OCI-LY7 (cell line): ENCODE data around the gene ZCCHC8. TPM values are rescaled to one million over a fixed set of nuclear protein-coding genes. Genes with fewer than 3 reads are reported as not detected.

Source experiments
- BruUV-seq: library from RNA; stranded (reverse); fragments of 400-500 nt; replicated peaks from 2 replicates; lab custom pipeline; 2021; lab: Mats Ljungman, UMichigan
- CTCF ChIA-PET: fragments of 300-600 bp; sonication (Branson Sonifier 250); formaldehyde crosslinking; loops from one replicate; lab custom pipeline; 2022; ENCODE audit warnings: antibody characterized with exemption; ENCODE audit not compliant: unreplicated experiment; lab: Charles Lee
- POLR2A ChIA-PET: fragments of 300-600 bp; sonication (Branson Sonifier 250); formaldehyde crosslinking; loops from one replicate; lab custom pipeline; 2022; ENCODE audit warnings: antibody characterized with exemption; lab: Charles Lee
- DNase-seq: peaks from one replicate; pipeline ENCODE4 v3.0.0-alpha.2; 2015; ENCODE audit warnings: low spot score
- H2AFZ ChIP-seq: fragments of 200-600 bp; sonication (generic), shearing (Covaris generic); 2 replicates; pipeline ENCODE4 v1.6.1; 2014; ENCODE audit warnings: mild to moderate bottlenecking, antibody characterized with exemption, low read length, moderate library complexity
- H3K27ac ChIP-seq: fragments of 200-600 bp; sonication (generic); 2 replicates; pipeline ENCODE4 v1.5.1; 2014; ENCODE audit warnings: mixed run types, low read depth, mild to moderate bottlenecking, moderate library complexity, low read length, inconsistent platforms; ENCODE audit not compliant: poor library complexity, severe bottlenecking
- H3K36me3 ChIP-seq: fragments of 200-600 bp; sonication (generic); 2 replicates; pipeline ENCODE4 v1.6.1; 2014; ENCODE audit warnings: mild to moderate bottlenecking, antibody characterized with exemption, low read length, moderate library complexity, mixed read lengths; ENCODE audit not compliant: insufficient read depth
- H3K4me1 ChIP-seq: fragments of 200-600 bp; sonication (generic); 2 replicates; pipeline ENCODE4 v1.5.1; 2014; ENCODE audit warnings: mild to moderate bottlenecking, low read length; ENCODE audit not compliant: insufficient read depth, poor library complexity, severe bottlenecking
- H3K4me2 ChIP-seq: fragments of 200-600 bp; sonication (generic); 2 replicates; pipeline ENCODE4 v1.6.1; 2014; ENCODE audit warnings: mild to moderate bottlenecking, low read length
- H3K4me3 ChIP-seq: fragments of 200-600 bp; sonication (generic); 2 replicates; pipeline ENCODE4 v1.5.1; 2014; ENCODE audit warnings: mild to moderate bottlenecking, low read depth, low read length; ENCODE audit not compliant: poor library complexity, severe bottlenecking
- H3K79me2 ChIP-seq: fragments of 200-600 bp; sonication (generic); 2 replicates; pipeline ENCODE4 v1.6.1; 2016; ENCODE audit warnings: low read depth, mild to moderate bottlenecking, low read length, moderate library complexity, mixed read lengths; ENCODE audit not compliant: insufficient read depth
- H3K9me2 ChIP-seq: fragments of 200-600 bp; sonication (generic); 2 replicates; pipeline ENCODE4 v1.6.1; 2016; ENCODE audit warnings: mild to moderate bottlenecking, low read length, mixed read lengths; ENCODE audit not compliant: insufficient read depth
- H3K9me3 ChIP-seq: fragments of 200-600 bp; sonication (generic); 2 replicates; pipeline ENCODE4 v1.6.1; 2014; ENCODE audit warnings: mild to moderate bottlenecking, mixed run types, low read length, mixed read lengths
- H4K20me1 ChIP-seq: fragments of 200-600 bp; sonication (generic); 2 replicates; pipeline ENCODE4 v1.6.1; 2014; ENCODE audit warnings: mild to moderate bottlenecking, antibody characterized with exemption, low read length, moderate library complexity, mixed read lengths; ENCODE audit not compliant: insufficient read depth
- EZH2phosphoT487 ChIP-seq: fragments of 200-600 bp; sonication (generic); IDR thresholded peaks from 2 replicates; pipeline ENCODE4 v1.6.1; 2018; ENCODE audit warnings: low read depth, borderline replicate concordance, mild to moderate bottlenecking, mixed run types, antibody characterized with exemption, low read length, moderate library complexity, mixed read lengths
- intact Hi-C: fragments of 100-400 bp; cut with micrococcal nuclease; formaldehyde crosslinking; loops from one replicate; pipeline ENCODE4 v1.10.0; 2022; ENCODE audit not compliant: unreplicated experiment
- total RNA-seq, 2 experiments: library from RNA; depleted of rRNA in 1 of 2; stranded (reverse); fragments of >200 nt in 1 of 2; shearing (Covaris generic) in 1 of 2; gene quantifications; 2 replicates each; pipeline ENCODE4 v1.2.3, GENCODE V29; 2014 to 2022
- TF ChIP-seq, protein P1 (sequence below): fragments of 200-600 bp; sonication (generic); conservative IDR thresholded peaks from 2 replicates; pipeline ENCODE4 v1.5.1; 2014; ENCODE audit warnings: mild to moderate bottlenecking, antibody characterized with exemption, low read length, moderate library complexity, mixed read lengths

Gene ZCCHC8
- total RNA-seq, 2 experiments from 2014 or later: 46.9 to 68.6 TPM

DNA sequence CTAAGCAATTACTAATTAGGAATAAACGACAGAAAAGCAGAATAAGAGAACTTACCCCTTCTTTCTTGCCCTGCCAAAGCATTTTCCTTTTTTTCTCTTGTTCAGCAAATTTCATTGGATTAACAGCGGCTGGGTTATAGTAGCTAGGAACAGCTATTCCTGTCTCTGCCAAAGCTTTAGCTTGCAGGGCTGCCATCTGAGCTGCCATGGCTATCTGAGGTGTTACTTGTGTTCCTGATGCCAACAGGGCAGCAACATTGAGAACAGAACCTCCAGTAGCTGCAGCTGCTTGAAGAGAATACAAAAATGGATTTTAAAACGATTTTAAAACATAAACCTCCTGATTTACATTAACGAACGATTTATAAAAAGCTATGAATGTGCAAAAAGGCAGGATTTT is 7.4 kb upstream of the ZCCHC8 start:
- no peak for DNase-seq
- Histone ChIP-seq H3K27ac (no peak overlapping the region), H3K9me3 (no peaks in the 10 kb centered on the region), H2AFZ (no peak overlapping the region), H3K4me1 (peaks cover 7% of the 10 kb centered on the region), H3K9me2 (no peaks in the 10 kb centered on the region), H3K4me2 (no peak overlapping the region), H3K4me3 (no peak overlapping the region), H3K36me3 (peaks cover 99% of the 10 kb centered on the region), H3K79me2 (peaks cover 49% of the 10 kb centered on the region), H4K20me1 (peaks cover 15% of the 10 kb centered on the region; the same call in 1 of the 2 replicates)
- POLR2A ChIA-PET: interaction anchor here (0.9 to 1.4 kb wide), 2 partner anchors 9 to 31 kb away, joined by 4 read pairs; no protein-coding TSS in a partner anchor
- CTCF ChIA-PET: no interaction called here
- TF ChIP-seq, protein P1, sequence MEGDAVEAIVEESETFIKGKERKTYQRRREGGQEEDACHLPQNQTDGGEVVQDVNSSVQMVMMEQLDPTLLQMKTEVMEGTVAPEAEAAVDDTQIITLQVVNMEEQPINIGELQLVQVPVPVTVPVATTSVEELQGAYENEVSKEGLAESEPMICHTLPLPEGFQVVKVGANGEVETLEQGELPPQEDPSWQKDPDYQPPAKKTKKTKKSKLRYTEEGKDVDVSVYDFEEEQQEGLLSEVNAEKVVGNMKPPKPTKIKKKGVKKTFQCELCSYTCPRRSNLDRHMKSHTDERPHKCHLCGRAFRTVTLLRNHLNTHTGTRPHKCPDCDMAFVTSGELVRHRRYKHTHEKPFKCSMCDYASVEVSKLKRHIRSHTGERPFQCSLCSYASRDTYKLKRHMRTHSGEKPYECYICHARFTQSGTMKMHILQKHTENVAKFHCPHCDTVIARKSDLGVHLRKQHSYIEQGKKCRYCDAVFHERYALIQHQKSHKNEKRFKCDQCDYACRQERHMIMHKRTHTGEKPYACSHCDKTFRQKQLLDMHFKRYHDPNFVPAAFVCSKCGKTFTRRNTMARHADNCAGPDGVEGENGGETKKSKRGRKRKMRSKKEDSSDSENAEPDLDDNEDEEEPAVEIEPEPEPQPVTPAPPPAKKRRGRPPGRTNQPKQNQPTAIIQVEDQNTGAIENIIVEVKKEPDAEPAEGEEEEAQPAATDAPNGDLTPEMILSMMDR: no peak
- no peak for TF ChIP-seq EZH2phosphoT487
- BruUV-seq: no TSS peak
- intact Hi-C loops: no loop called here

DNA sequence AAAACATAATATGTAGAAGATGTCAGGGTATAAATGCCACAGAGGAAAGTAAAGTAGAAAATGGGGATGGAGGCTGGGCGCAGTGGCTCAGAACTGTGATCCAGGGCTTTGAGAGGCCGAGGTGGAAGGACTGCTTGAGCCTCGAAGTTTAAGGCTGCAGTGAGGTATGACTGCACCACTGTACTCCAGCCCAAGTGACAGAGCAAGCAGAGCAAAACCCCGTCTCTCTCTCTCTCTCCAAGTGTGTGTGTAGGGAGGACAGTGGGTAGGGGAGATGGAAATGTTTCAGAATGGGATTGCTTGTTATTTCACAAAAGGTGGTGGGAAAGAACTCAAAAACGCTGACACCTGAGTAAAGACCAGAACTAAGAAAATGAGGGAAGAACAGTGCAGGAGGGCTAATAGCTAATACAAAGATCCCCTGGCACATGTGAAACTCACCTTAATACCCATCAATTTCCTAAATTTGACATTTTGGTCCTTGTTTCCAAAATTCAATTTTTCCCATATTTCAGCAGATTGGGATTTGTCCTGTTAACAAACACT is 5.7 kb upstream of the ZCCHC8 start:
- H3K27ac ChIP-seq: no peak overlapping the region
- no peaks in the 10 kb centered on the region for H3K9me3 ChIP-seq
- no peak for DNase-seq
- ChIA-PET CTCF (no interaction called here), POLR2A (no interaction called here)
- H3K4me2 ChIP-seq: no peak overlapping the region
- H3K9me2 ChIP-seq: no peaks in the 10 kb centered on the region
- no peak overlapping the region for H3K4me3 ChIP-seq
- peaks cover 92% of the 10 kb centered on the region for H3K36me3 ChIP-seq
- peaks cover 24% of the 10 kb centered on the region for H3K4me1 ChIP-seq
- no TSS peak for BruUV-seq
- no peak for TF ChIP-seq EZH2phosphoT487
- TF ChIP-seq, protein P1: no peak
- no peak overlapping the region for H2AFZ ChIP-seq
- peaks cover 6% of the 10 kb centered on the region; the same call in 1 of the 2 replicates for H4K20me1 ChIP-seq
- intact Hi-C loops: no loop called here
- peaks cover 32% of the 10 kb centered on the region for H3K79me2 ChIP-seq

DNA sequence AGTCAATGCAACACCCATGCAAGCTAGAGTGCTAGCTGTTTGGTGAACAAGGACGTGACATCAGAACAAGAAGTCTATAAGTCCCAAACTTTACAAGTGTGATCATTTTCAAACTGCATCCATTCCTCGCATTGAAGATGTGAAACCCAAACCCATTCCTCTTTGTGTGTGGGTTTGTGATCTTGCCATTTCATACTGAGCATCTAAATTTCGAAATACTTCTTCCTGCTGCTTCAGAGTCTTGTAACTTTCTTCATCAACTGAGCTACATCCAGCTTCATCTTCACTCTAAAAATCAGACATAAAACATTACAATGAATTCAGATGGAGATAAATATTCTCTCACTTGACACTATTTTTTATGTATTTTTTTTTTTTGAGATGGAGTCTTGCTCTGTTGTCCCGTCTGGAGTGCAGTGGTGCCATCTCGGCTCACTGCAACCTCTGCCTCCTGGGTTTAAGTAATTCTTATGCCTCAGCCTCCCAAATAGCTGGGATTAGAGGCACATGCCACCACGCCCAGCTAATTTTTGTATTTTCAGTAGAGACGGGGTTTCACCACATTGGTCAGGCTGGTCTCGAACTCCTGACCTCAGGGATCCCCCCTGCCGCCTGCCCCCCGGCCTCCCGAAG is 4.8 kb upstream of the ZCCHC8 start:
- H3K27ac ChIP-seq: no peak overlapping the region
- no peak overlapping the region for H3K4me3 ChIP-seq
- no peak overlapping the region for H2AFZ ChIP-seq
- H3K36me3 ChIP-seq: peaks cover 82% of the 10 kb centered on the region
- H4K20me1 ChIP-seq: peaks cover 6% of the 10 kb centered on the region; the same call in 1 of the 2 replicates
- no peaks in the 10 kb centered on the region for H3K9me2 ChIP-seq
- POLR2A ChIA-PET: interaction anchor here (0.6 to 1.5 kb wide), 3 partner anchors 8 to 17 kb away, joined by 3 to 4 read pairs (median 3); no protein-coding TSS in a partner anchor
- no peaks in the 10 kb centered on the region for H3K9me3 ChIP-seq
- CTCF ChIA-PET: no interaction called here
- BruUV-seq: no TSS peak
- H3K4me2 ChIP-seq: no peak overlapping the region
- H3K79me2 ChIP-seq: peaks cover 24% of the 10 kb centered on the region
- no peak for TF ChIP-seq EZH2phosphoT487
- TF ChIP-seq, protein P1: no peak
- no peak for DNase-seq
- intact Hi-C loops: no loop called here
- peaks cover 29% of the 10 kb centered on the region for H3K4me1 ChIP-seq
